Lower leg skin (tissue), 4 donors: Measurements from ENCODE around the gene DNAH10. TPM values are rescaled to one million over a fixed set of nuclear protein-coding genes. Genes with fewer than 3 reads are reported as not detected.

Experiments
- DNase-seq, 2 donors: peaks; one replicate each; pipeline ENCODE4 v3.0.0-alpha.2; 2019; ENCODE audit warnings: low spot score in 2 of 2
- H3K4me3 ChIP-seq: fragments of 200-600 bp; sonication (generic); 2 replicates; pipeline ENCODE4 v1.5.1; 2017; ENCODE audit warnings: mild to moderate bottlenecking, low read depth; ENCODE audit not compliant: poor library complexity, severe bottlenecking
- POLR2A ChIP-seq, 2 donors: fragments of 450-650 bp; IDR thresholded peaks; one replicate each; pipeline ENCODE4 v1.6.1; 2016 to 2017; ENCODE audit warnings: antibody characterized with exemption in 2 of 2, mild to moderate bottlenecking in 1 of 2, moderate library complexity in 1 of 2
- WGBS, 2 donors: methylation state at CpG; one replicate each; pipeline ENCODE4 v1.1.5; 2018; 5-methylcytosine and 5-hydroxymethylcytosine counted together
- intact Hi-C: fragments of 100-400 bp; cut with DNase I; formaldehyde crosslinking; loops from one replicate; pipeline ENCODE4 v1.15.0; 2023; ENCODE audit warnings: low total_unique reads
- total RNA-seq, 4 donors: library from RNA; depleted of rRNA; stranded (reverse); fragments of >200 nt; gene quantifications; one replicate each; pipeline ENCODE4 v1.1.0, GENCODE V29; 2016
- TF ChIP-seq, protein P1 (sequence below), 3 donors: fragments of 450-650 bp; IDR thresholded peaks; one replicate each; pipeline ENCODE4 v1.5.1; 2016; ENCODE audit warnings: antibody characterized with exemption in 3 of 3, mild to moderate bottlenecking in 3 of 3, moderate library complexity in 2 of 3

Gene DNAH10
- total RNA-seq, 4 donors from 2014 or later, result 0.02 to 0.27 (median 0.06) TPM; not detected in 1

DNA sequence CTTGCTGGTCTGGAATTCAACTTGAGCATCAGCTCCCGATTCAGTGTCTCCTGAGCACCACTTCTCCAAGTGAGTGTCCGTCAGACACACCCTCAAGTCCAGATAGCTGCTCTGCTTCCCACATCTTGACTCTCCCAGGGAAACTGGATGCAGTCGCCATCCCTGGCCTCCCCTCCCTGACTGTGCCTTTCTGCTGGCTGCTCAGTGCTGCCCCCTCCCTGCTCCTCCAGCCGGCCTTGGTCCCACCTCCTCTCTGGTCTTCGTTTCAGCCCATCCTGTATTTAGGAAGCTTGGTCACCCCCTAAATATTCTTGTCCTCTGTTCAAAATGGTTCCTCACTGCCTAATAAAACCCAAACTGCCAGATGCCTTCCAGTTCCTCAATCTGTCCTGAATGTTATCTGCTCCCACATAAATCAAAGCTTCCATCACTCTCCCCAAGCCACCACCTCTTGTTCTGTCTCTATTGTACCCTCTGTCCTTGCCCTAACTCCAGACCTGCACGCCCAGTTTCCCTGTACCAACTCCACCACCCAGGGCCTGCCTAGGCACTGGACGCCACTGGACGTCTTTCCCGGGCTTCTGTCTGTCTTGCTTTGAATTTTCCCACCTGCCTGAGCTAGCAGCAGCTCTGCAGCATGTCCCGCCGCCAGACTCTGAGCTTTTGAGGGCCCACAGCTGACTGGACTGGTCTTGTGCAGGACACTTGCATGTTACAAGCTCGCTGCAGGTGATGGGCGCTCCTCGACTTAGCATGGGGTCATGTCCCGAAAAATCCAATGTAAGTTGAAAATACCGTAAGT is 176.8 kb downstream of the DNAH10 start:
- WGBS, 2 donors, result 90 to 94% methylated on average over 16 of the region's 16 CpGs
- H3K4me3 ChIP-seq, result no peak overlapping the region
- intact Hi-C loops, result no loop called here
- TF ChIP-seq, protein P1, sequence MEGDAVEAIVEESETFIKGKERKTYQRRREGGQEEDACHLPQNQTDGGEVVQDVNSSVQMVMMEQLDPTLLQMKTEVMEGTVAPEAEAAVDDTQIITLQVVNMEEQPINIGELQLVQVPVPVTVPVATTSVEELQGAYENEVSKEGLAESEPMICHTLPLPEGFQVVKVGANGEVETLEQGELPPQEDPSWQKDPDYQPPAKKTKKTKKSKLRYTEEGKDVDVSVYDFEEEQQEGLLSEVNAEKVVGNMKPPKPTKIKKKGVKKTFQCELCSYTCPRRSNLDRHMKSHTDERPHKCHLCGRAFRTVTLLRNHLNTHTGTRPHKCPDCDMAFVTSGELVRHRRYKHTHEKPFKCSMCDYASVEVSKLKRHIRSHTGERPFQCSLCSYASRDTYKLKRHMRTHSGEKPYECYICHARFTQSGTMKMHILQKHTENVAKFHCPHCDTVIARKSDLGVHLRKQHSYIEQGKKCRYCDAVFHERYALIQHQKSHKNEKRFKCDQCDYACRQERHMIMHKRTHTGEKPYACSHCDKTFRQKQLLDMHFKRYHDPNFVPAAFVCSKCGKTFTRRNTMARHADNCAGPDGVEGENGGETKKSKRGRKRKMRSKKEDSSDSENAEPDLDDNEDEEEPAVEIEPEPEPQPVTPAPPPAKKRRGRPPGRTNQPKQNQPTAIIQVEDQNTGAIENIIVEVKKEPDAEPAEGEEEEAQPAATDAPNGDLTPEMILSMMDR (IDR thresholded peaks at IDR 0.05), result no peak
- no peak for TF ChIP-seq POLR2A (IDR thresholded peaks at IDR 0.05)
- peak in 1 of 2 donors; percentile 74 for DNase-seq

GRCh38 chr12:123939716-123940626 is 177.9 kb downstream of the DNAH10 start:
- H3K4me3 ChIP-seq, result no peak overlapping the region
- WGBS, 2 donors, result 95 to 96% methylated on average over 13 to 16 of the region's 16 CpGs
- intact Hi-C loops, result no loop called here
- peak in 1 of 2 donors; percentile 76 for DNase-seq
- TF ChIP-seq POLR2A (IDR thresholded peaks at IDR 0.05), result no peak
- TF ChIP-seq, protein P1 (IDR thresholded peaks at IDR 0.05), result no peak

DNA sequence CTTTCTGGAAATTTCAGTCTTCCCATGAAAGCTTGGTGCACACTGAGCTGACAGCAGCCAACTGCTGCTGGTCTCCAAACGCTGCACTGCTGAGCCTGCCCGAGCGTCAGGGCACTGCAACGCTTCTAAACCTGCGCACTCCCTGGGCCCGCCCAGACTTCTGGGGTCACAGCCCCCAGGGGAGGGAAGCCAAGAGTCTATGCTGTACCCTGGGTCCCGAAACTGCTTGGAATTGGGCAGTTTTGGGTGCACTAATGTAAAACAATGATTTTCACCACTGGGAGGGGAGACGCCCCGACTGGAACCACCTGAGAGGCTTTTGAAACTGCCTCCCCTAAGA is 178.5 kb downstream of the DNAH10 start:
- intact Hi-C loops, result no loop called here
- no peak for TF ChIP-seq POLR2A (IDR thresholded peaks at IDR 0.05)
- TF ChIP-seq, protein P1 (IDR thresholded peaks at IDR 0.05), result no peak
- no peak overlapping the region for H3K4me3 ChIP-seq
- WGBS, 2 donors, result 95 to 96% methylated on average over 9 of the region's 9 CpGs
- peak in 1 of 2 donors; percentile 29 for DNase-seq

DNA sequence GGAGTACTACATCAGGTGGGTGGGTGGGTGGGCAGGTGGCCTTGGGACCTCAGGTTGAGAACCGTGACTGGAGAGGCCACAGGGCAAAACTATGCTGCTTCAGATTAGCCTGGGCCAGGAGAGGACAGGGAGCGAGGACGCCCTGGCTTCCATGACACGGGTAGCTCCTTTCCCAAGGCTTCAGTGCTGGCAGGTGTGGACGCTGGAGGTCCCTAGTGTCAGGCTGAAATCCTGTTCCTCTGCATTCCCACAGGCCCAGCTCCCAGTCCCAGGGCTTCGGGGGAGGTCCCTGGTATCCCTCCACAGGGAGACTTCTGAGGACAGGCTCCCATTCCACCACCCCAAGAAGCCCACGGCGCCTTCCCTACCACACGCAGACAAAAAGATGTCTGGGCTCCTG is 178.9 kb downstream of the DNAH10 start:
- H3K4me3 ChIP-seq, result no peak overlapping the region
- DNase-seq, result peak in 1 of 2 donors; percentile 64
- 93 to 100% methylated on average over 5 to 9 of the region's 9 CpGs for WGBS, 2 donors
- intact Hi-C loops, result no loop called here
- TF ChIP-seq, protein P1 (IDR thresholded peaks at IDR 0.05), result no peak
- TF ChIP-seq POLR2A (IDR thresholded peaks at IDR 0.05), result no peak

- 91 to 94% methylated on average over 13 of the region's 13 CpGs for WGBS, 2 donors
- DNase-seq, result peak in 1 of 2 donors; percentile 54
Observed at GRCh38 chr12:123941624-123942237, 179.6 kb downstream of the DNAH10 start.

More at GRCh38 chr12:123941624-123942237, 179.6 kb downstream of the DNAH10 start:
- TF ChIP-seq POLR2A (IDR thresholded peaks at IDR 0.05), result no peak
- TF ChIP-seq, protein P1 (IDR thresholded peaks at IDR 0.05), result no peak
- intact Hi-C loops, result no loop called here
- H3K4me3 ChIP-seq, result no peak overlapping the region
